Suppressor macrophage treated with lipopolysaccharide for 4 hours (primary cell): ENCODE data around the gene C1QTNF5.
A peak's percentile ranks its signal among the peaks of the same experiment; 100 is the strongest.
"Not testable (repeated sequence)": the region's sequence is repeated elsewhere in the genome, so short reads cannot be mapped to it uniquely, and the experiment has no call there.

Source experiments
- DNase-seq: peaks from one replicate; pipeline ENCODE4 v3.0.0-alpha.2; 2020

The C1QTNF5 gene

GRCh38 chr11:119340335-119341221, at the start of gene C1QTNF5:
Gene C1QTNF5, minus strand, starts transcription at chr11:119340883. Its CDS starts 486 bp downstream, at chr11:119340397.
- no peak for DNase-seq

GRCh38 chr11:119389611-119390254, 49.0 kb upstream of the C1QTNF5 start:
- no peak for DNase-seq

GRCh38 chr11:119388103-119388502, 47.4 kb upstream of the C1QTNF5 start:
- DNase-seq = no peak

- DNase-seq = no peak
These were observed 43.6 kb upstream of the C1QTNF5 start for GRCh38 chr11:119384332-119384731.

GRCh38 chr11:119382513-119382912, 41.8 kb upstream of the C1QTNF5 start:
- not testable (repeated sequence) for DNase-seq

GRCh38 chr11:119382101-119382500, 41.4 kb upstream of the C1QTNF5 start:
- no peak for DNase-seq

DNA sequence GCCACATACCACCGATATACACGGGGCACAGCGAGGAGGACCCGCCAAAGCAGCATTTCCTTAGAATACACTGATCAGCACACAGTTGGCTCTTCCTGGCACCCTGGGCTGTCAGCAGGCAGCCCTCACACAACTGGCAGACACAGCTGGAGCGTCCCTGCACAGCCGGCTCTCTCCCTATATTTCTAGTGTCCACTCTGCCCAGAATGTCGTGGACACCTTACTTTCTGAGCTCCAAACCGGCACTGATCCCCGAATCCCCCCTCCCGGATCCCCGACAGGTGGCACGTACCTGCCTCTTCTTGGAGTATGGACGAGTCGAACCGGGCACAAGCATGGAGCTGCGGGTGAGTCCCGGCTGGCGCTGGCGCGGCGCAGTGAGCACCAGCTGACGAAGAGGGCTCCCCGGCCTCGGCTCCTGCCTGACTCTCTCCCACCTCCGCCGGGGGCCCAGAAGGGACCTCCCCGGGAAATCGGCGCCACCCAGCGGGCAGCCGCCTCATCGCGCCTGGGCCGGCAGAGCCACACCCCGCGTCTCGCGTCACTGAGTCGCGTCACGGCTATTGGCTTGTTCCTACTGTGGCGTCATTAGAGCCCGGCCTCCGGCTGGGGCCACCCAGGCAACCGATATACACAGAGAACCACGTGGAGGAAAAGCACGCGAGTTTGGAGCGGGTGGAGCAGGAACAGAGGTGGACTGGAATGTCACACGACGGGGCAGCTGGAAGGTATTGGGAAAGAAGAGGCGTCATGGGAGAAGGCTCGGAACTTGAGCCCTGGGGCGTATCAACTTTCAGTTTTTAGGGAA, 40.7 kb upstream of the C1QTNF5 start, which contains the start of gene USP2:
Gene USP2, minus strand, starts transcription at position 510 of the 808 bp plus-strand sequence. CDS start 8,210 bp downstream, outside the sequence.
- DNase-seq = peak; percentile 97

DNA sequence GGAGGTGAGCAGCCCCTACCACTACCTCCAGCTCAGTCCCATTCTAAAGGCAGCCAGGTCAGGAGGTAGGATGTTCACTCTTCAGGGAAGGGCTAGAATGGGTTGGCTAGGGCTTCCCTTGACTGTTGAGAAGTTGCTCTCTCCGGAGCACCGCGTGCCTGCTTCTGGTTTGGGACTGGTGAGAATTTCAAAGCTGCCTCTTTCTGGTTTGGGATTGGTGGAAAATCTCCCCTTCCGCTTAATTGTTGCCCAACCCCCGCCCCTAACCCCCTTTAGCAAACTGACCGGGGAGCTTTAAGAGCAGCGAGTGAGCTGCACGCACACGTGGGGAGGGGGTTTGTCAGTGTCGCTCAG, 40.1 kb upstream of the C1QTNF5 start:
- no peak for DNase-seq

GRCh38 chr11:119380160-119380826, 39.6 kb upstream of the C1QTNF5 start:
- DNase-seq = no peak

- DNase-seq = no peak
These were observed 38.3 kb upstream of the C1QTNF5 start for GRCh38 chr11:119378851-119379465.

DNA sequence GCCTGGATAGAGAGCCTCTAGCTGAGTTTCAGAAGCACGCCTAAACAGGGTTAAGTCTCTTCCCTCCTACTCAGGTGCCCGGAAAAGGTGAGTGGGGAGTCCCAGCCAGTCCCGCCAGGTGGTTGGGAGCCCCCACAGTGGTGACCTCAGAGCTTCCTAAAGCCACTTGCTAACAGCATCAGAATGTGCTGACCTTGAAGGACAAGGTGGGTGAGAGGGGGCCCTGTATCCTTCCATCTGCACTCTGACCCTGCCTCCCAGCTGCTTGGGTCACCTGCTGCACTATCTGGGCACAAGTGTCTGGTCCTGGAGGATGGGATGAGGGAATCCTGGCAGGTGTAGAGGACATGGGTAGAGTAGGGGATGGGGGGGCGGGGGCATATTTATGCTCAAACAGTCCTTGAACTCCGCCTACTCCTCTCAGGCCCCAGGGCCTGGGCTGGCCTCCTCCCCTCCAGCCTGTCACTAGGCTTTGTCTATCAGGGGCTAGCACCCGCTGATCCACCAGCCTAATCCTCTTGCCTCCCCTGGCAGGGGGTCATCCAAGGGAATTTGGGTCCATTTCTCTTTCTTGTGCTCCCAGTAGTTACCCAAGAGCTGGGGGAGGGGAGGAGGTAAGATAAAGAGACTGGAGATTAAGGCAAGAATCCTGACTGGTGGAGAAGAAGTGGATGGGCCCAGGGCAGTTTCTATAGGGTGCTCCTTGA, 37.4 kb upstream of the C1QTNF5 start:
- no peak for DNase-seq

GRCh38 chr11:119377112-119377901, 36.6 kb upstream of the C1QTNF5 start:
- DNase-seq = no peak

GRCh38 chr11:119376197-119376847, 35.6 kb upstream of the C1QTNF5 start:
- no peak for DNase-seq

DNA sequence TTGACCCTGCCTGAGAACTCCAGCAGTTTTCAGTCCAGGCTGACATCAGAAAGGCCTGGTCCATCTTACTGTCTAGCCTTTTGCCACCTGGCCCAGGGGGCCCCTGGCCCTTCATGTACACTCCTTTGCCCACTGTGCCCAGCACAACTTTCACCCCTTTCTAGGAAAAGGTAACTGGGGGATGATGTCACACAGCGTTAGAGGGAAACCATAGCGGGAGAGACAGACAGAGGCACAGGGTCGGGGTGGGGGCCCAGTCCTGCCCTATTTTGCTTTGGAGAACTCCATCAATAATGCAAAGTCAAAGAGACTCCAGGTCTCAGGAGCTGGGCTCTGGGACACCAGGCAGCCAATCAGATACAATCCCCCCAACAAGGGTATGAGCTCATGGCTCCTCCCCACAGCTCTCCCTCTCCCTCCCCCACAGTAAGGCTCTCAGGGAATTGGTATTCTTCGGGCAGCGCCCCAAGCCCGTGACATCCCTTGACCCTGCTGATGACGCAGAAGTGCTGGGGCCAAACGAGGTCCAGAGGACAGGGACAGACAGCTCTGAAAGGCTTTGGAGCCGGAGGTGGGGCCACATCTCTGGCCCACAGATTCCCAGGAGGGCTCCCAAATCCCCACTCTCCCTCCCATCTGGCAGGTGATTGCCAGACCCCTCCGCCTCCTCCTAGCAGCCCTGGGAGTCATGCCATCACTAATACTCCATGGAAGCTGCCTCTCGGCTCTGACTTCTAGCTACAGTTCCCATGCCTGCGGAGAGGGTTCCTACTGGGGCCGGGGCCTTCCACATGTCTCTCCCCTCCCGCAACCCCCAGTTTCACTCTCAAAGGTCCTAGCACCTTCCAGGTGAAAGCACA, 34.9 kb upstream of the C1QTNF5 start:
- no peak for DNase-seq

DNA sequence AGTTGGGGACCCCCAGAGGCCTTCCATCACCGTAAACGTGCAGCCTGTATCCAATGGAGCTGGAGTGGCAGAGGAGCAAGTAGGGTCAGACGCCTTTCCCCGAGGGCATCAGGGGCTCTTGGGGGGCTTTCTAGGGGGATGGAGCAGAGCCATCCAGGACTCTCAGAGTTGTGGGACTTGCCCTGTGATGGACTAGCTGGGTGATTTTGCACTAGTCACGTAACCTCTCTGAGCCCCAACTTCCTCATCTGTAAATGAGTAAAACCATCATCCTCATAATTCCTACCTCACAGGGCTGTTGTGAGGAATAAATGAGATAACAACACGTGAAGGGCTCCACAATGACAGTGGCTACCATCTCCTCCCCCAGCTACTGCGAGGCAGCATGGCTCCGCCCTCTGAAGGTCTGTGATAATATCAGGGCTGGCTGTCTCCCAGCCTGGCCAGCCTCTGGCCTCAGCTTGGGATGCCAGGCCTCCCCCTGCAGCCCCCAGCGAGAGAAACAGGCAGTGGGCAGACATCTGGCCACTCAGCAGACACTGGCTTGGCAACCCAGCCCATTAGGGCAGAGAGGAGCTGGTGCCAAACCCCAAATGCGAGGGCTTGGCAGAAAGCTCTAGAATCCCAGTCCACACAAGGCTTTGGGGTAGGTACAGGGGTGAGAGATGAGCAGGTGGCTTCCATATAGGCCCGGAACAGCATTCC, 34.1 kb upstream of the C1QTNF5 start:
- DNase-seq = no peak

GRCh38 chr11:119373921-119374631, 33.4 kb upstream of the C1QTNF5 start:
- DNase-seq = peak; percentile 78

DNA sequence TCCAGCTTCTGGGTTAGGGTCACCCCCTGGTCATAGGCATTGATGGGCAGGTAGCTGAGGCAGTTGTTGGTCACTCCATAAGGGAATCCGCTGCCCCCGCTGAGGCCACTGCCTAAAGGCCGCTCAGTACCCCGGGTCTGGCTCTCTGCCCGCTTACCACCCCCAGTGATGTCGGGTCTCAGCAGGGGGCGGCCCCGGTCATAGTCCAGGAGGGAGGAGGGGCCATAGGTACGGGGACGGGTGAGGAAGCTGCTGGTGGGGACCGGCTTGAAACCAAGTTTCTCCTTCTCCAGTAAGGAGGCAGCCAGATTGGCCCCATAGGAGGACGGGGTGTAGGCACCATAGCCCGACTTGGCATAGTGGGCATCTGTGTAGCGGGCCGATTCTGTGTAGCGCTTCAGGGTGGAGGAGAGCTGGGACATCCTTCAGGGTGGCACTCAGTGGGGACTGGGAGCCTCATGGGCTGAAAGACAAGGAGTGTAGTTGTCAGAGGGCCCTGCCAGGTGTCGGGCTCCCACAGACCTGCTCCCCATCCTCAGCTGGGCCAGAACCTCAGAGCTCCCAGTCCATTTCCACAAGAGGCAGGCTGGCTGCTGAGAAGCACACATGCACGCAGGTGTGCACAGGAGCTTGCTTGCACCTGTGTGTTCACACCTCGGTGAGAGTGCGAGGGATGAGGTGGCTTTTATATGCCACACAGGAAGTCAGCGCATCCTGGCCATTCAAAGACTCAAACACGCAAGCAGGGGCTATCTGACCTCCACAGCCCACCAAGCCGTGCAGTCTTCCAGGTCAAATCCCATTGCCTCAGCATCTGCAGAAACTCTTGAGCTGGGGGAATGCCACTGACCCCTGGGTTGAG, 32.6 kb upstream of the C1QTNF5 start:
- DNase-seq = no peak
